K562 (cell line): ENCODE data around the gene ZNF566.

ENCODE experiments used
- EZH2 ChIP-seq: IDR thresholded peaks from 2 replicates; pipeline ENCODE4 v1.6.1; 2012; ENCODE audit warnings: low read depth, mild to moderate bottlenecking, inconsistent platforms, low read length, borderline replicate concordance
- FOXK1 ChIP-seq: sonication (generic); formaldehyde crosslinking; IDR thresholded peaks from 2 replicates; pipeline ENCODE4 v1.8.0; 2022; ENCODE audit warnings: missing genetic modification reagents, mild to moderate bottlenecking, borderline replicate concordance
- LEF1 ChIP-seq: fragments of 450-650 bp; IDR thresholded peaks from 2 replicates; pipeline ENCODE4 v1.6.1; 2016; ENCODE audit warnings: mild to moderate bottlenecking
- MXI1 ChIP-seq: IDR thresholded peaks from 2 replicates; pipeline ENCODE4 v1.6.1; 2011; ENCODE audit warnings: low read depth, mild to moderate bottlenecking, improper control_type of control experiment, low read length
- POLR2A ChIP-seq: fragments of 450-650 bp; conservative IDR thresholded peaks from 2 replicates; pipeline ENCODE4 v1.6.1; 2016
- POLR2AphosphoS5 ChIP-seq: IDR thresholded peaks from 2 replicates; pipeline ENCODE4 v1.6.1; 2011; ENCODE audit warnings: mild to moderate bottlenecking, low read depth, low read length, moderate library complexity; ENCODE audit not compliant: control insufficient read depth, insufficient read depth
- TCF3 ChIP-seq: sonication (generic); formaldehyde crosslinking; IDR thresholded peaks from 2 replicates; pipeline ENCODE4 v1.4.0; 2020; ENCODE audit warnings: mild to moderate bottlenecking, missing genetic modification reagents
- TF ChIP-seq, protein P1 (sequence below), 3 experiments: IDR thresholded peaks in 2 of 3; conservative IDR thresholded peaks in 1 of 3; 2 replicates each; pipeline ENCODE4 v1.5.1; 2011 to 2012; ENCODE audit warnings: low read length in 3 of 3, mild to moderate bottlenecking in 3 of 3, control low read depth in 2 of 3, improper control_type of control experiment in 1 of 3, inconsistent platforms in 1 of 3, low read depth in 1 of 3, mixed read lengths in 1 of 3, moderate library complexity in 1 of 3; ENCODE audit not compliant: insufficient read depth in 2 of 3
- TF ChIP-seq, protein P2 (sequence below): sonication (generic); formaldehyde crosslinking; IDR thresholded peaks from 2 replicates; pipeline ENCODE4 v1.4.0; 2020; ENCODE audit warnings: mild to moderate bottlenecking, missing genetic modification reagents
- TF ChIP-seq, protein P3 (sequence below), 2 experiments: fragments of 450-650 bp; IDR thresholded peaks; 2 replicates each; pipeline ENCODE4 v1.6.1; 2018; ENCODE audit warnings: mild to moderate bottlenecking in 2 of 2, low read depth in 1 of 2; ENCODE audit not compliant: partially characterized antibody in 2 of 2

DNA sequence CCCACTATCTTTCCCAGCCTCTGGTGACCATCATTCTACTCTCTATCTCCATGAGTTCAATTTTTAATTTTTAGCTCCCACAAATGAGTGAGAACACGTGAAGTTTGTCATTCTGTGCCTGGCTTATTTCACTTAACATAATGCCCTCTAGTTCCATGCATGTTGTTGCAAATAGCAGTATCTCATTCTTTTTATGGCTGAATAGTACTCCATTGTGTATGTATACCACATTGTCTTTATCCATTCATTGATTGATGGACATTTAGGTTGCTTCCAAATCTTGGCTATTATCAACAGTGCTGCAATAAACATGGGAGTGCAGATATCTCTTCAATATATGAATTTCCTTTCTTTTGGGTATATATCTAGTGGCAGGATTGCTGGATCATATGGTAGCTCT lies 48.0 kb downstream of the ZNF566 start:
- TF ChIP-seq, protein P1, sequence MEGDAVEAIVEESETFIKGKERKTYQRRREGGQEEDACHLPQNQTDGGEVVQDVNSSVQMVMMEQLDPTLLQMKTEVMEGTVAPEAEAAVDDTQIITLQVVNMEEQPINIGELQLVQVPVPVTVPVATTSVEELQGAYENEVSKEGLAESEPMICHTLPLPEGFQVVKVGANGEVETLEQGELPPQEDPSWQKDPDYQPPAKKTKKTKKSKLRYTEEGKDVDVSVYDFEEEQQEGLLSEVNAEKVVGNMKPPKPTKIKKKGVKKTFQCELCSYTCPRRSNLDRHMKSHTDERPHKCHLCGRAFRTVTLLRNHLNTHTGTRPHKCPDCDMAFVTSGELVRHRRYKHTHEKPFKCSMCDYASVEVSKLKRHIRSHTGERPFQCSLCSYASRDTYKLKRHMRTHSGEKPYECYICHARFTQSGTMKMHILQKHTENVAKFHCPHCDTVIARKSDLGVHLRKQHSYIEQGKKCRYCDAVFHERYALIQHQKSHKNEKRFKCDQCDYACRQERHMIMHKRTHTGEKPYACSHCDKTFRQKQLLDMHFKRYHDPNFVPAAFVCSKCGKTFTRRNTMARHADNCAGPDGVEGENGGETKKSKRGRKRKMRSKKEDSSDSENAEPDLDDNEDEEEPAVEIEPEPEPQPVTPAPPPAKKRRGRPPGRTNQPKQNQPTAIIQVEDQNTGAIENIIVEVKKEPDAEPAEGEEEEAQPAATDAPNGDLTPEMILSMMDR (IDR thresholded peaks at IDR 0.05 in 2 of 3, conservative IDR thresholded peaks at IDR 0.05 in 1 of 3; ENCODE audit: insufficient read depth in 2 of 3, low read depth in 1 of 3, low read length in 3 of 3), result no peak
- TF ChIP-seq, protein P2, sequence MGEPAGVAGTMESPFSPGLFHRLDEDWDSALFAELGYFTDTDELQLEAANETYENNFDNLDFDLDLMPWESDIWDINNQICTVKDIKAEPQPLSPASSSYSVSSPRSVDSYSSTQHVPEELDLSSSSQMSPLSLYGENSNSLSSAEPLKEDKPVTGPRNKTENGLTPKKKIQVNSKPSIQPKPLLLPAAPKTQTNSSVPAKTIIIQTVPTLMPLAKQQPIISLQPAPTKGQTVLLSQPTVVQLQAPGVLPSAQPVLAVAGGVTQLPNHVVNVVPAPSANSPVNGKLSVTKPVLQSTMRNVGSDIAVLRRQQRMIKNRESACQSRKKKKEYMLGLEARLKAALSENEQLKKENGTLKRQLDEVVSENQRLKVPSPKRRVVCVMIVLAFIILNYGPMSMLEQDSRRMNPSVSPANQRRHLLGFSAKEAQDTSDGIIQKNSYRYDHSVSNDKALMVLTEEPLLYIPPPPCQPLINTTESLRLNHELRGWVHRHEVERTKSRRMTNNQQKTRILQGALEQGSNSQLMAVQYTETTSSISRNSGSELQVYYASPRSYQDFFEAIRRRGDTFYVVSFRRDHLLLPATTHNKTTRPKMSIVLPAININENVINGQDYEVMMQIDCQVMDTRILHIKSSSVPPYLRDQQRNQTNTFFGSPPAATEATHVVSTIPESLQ (CRISPR knock-in tag), result no peak
- TF ChIP-seq FOXK1 (CRISPR knock-in tag), result no peak
- TF ChIP-seq, protein P3, sequence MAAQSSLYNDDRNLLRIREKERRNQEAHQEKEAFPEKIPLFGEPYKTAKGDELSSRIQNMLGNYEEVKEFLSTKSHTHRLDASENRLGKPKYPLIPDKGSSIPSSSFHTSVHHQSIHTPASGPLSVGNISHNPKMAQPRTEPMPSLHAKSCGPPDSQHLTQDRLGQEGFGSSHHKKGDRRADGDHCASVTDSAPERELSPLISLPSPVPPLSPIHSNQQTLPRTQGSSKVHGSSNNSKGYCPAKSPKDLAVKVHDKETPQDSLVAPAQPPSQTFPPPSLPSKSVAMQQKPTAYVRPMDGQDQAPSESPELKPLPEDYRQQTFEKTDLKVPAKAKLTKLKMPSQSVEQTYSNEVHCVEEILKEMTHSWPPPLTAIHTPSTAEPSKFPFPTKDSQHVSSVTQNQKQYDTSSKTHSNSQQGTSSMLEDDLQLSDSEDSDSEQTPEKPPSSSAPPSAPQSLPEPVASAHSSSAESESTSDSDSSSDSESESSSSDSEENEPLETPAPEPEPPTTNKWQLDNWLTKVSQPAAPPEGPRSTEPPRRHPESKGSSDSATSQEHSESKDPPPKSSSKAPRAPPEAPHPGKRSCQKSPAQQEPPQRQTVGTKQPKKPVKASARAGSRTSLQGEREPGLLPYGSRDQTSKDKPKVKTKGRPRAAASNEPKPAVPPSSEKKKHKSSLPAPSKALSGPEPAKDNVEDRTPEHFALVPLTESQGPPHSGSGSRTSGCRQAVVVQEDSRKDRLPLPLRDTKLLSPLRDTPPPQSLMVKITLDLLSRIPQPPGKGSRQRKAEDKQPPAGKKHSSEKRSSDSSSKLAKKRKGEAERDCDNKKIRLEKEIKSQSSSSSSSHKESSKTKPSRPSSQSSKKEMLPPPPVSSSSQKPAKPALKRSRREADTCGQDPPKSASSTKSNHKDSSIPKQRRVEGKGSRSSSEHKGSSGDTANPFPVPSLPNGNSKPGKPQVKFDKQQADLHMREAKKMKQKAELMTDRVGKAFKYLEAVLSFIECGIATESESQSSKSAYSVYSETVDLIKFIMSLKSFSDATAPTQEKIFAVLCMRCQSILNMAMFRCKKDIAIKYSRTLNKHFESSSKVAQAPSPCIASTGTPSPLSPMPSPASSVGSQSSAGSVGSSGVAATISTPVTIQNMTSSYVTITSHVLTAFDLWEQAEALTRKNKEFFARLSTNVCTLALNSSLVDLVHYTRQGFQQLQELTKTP (IDR thresholded peaks at IDR 0.05; ENCODE audit: low read depth in 1 of 2, partially characterized antibody in 2 of 2), result no peak
- no peak for TF ChIP-seq EZH2
- no peak for TF ChIP-seq TCF3 (CRISPR knock-in tag)
- no peak for TF ChIP-seq MXI1
- no peak for TF ChIP-seq LEF1
- TF ChIP-seq POLR2A, result no peak
- TF ChIP-seq POLR2AphosphoS5, result no peak
